HepG2 (cell line): ENCODE data around the gene TRAPPC5. TPM values are rescaled to one million over a fixed set of nuclear protein-coding genes. Genes with fewer than 3 reads are reported as not detected.

Source experiments
- IKZF1 ChIP-seq: fragments of 450-650 bp; IDR thresholded peaks from 2 replicates; pipeline ENCODE4 v1.7.1; 2016
- MIER2 ChIP-seq: IDR thresholded peaks from 2 replicates; pipeline ENCODE4 v1.6.1; 2016; ENCODE audit warnings: missing biosample characterization, missing genetic modification reagents
- NFE2L2 ChIP-seq: fragments of 150-350 bp; IDR thresholded peaks from 2 replicates; pipeline ENCODE4 v1.6.1; 2014; ENCODE audit warnings: low read length
- RORA ChIP-seq: sonication (generic); formaldehyde crosslinking; IDR thresholded peaks from 2 replicates; pipeline ENCODE4 v1.5.0; 2020; ENCODE audit warnings: mild to moderate bottlenecking, missing genetic modification reagents, moderate library complexity
- SUZ12 ChIP-seq: fragments of 150-350 bp; IDR thresholded peaks from 2 replicates; pipeline ENCODE4 v1.6.1; 2014; ENCODE audit warnings: low read depth, low read length
- YY1 ChIP-seq: IDR thresholded peaks from 2 replicates; pipeline ENCODE4 v1.6.1; 2011; ENCODE audit warnings: low read length, low read depth, moderate library complexity, mild to moderate bottlenecking; ENCODE audit not compliant: insufficient read depth, insufficient replicate concordance
- ZNF343 ChIP-seq: sonication (generic); formaldehyde crosslinking; IDR thresholded peaks from 2 replicates; pipeline ENCODE4 v1.4.0; 2020; ENCODE audit warnings: mild to moderate bottlenecking, missing genetic modification reagents
- ZNF484 ChIP-seq: sonication (generic); formaldehyde crosslinking; IDR thresholded peaks from 2 replicates; pipeline ENCODE4 v1.5.1; 2020; ENCODE audit warnings: mild to moderate bottlenecking, low read depth, missing genetic modification reagents, borderline replicate concordance
- ZNF790 ChIP-seq: sonication (generic); formaldehyde crosslinking; IDR thresholded peaks from 2 replicates; pipeline ENCODE4 v1.8.0; 2022; ENCODE audit warnings: missing genetic modification reagents, mild to moderate bottlenecking, borderline replicate concordance
- polyA plus RNA-seq, 8 experiments: library from polyadenylated mRNA; depleted of rRNA in 3 of 8; stranded (reverse) in 7 of 8; unstranded in 1 of 8; fragments of >200 nt; fragmentation: Illumina TruSeq in 4 of 8; extraction: Trizol in 4 of 8; gene quantifications; 2 replicates each; pipeline versions ENCODE4 v1.2.1 to v1.2.3, GENCODE V29; 2011 to 2016; ENCODE audit warnings: low read depth in 4 of 8, missing spikeins in 1 of 8, mixed read lengths in 1 of 8; ENCODE audit not compliant: insufficient read depth in 1 of 8
- total RNA-seq, 5 experiments: library from RNA; depleted of rRNA; stranded (reverse); fragments of >200 nt; fragmentation: Illumina TruSeq; extraction: Trizol; gene quantifications; 2 replicates each; pipeline ENCODE4 v1.2.3, GENCODE V29; 2016; ENCODE audit warnings: low read depth in 1 of 5
- TF ChIP-seq, protein P1 (sequence below): sonication (generic); formaldehyde crosslinking; IDR thresholded peaks from 2 replicates; pipeline ENCODE4 v1.4.0; 2020; ENCODE audit warnings: mild to moderate bottlenecking, missing genetic modification reagents
- TF ChIP-seq, protein P2 (sequence below): sonication (generic); formaldehyde crosslinking; IDR thresholded peaks from 2 replicates; pipeline ENCODE4 v1.4.0; 2020; ENCODE audit warnings: missing genetic modification reagents, borderline replicate concordance
- TF ChIP-seq, protein P3 (sequence below): sonication (generic); formaldehyde crosslinking; IDR thresholded peaks from 2 replicates; pipeline ENCODE4 v1.5.0; 2020; ENCODE audit warnings: missing genetic modification reagents
- TF ChIP-seq, protein P4 (sequence below): sonication (generic); formaldehyde crosslinking; IDR thresholded peaks from 2 replicates; pipeline ENCODE4 v1.9.0; 2021; ENCODE audit warnings: missing genetic modification reagents, mild to moderate bottlenecking, borderline replicate concordance

TRAPPC5 gene
- total and polyA plus RNA-seq, 2 of the 13 experiments (the other 11 are each of a cell fraction or from before 2014, with no cell fraction given), result 38.5 to 78.7 TPM

DNA sequence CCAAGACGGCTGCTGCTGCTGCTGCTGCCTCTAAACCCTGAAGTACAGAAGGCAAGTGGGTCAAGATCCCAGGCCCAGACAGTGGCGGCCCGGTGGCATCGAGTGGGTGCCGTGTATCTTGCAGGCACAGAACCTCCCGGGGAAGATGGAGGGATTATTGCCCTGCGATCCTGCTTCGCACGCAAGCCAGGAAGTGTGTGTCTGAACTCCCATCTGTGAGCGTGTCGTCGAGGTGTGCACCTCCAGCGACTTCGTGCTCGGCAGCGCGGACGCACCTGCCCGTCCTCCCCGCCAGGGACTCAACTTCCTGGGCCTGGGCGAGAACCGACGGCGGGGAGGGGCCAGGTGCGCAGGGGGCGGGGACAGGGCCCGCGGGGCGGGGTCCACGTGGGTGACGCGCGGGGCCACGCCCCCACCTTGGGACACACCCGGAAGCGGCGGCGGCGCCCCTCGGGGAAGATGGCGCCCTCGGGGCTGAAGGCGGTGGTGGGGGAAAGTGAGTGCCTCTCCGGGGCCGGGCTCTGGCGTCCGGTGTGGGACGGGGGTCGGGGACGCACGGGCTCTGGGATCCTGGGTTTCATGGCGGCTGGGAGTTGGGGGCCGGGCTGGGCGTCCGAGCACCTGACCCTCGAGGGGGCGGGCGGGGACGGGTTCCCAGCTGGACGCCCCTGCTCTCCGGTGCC, 43.8 kb upstream of the TRAPPC5 start, which contains the start of gene STXBP2 (continued):
- TF ChIP-seq, protein P1, sequence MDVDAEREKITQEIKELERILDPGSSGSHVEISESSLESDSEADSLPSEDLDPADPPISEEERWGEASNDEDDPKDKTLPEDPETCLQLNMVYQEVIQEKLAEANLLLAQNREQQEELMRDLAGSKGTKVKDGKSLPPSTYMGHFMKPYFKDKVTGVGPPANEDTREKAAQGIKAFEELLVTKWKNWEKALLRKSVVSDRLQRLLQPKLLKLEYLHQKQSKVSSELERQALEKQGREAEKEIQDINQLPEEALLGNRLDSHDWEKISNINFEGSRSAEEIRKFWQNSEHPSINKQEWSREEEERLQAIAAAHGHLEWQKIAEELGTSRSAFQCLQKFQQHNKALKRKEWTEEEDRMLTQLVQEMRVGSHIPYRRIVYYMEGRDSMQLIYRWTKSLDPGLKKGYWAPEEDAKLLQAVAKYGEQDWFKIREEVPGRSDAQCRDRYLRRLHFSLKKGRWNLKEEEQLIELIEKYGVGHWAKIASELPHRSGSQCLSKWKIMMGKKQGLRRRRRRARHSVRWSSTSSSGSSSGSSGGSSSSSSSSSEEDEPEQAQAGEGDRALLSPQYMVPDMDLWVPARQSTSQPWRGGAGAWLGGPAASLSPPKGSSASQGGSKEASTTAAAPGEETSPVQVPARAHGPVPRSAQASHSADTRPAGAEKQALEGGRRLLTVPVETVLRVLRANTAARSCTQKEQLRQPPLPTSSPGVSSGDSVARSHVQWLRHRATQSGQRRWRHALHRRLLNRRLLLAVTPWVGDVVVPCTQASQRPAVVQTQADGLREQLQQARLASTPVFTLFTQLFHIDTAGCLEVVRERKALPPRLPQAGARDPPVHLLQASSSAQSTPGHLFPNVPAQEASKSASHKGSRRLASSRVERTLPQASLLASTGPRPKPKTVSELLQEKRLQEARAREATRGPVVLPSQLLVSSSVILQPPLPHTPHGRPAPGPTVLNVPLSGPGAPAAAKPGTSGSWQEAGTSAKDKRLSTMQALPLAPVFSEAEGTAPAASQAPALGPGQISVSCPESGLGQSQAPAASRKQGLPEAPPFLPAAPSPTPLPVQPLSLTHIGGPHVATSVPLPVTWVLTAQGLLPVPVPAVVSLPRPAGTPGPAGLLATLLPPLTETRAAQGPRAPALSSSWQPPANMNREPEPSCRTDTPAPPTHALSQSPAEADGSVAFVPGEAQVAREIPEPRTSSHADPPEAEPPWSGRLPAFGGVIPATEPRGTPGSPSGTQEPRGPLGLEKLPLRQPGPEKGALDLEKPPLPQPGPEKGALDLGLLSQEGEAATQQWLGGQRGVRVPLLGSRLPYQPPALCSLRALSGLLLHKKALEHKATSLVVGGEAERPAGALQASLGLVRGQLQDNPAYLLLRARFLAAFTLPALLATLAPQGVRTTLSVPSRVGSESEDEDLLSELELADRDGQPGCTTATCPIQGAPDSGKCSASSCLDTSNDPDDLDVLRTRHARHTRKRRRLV (CRISPR knock-in tag), result no peak
- TF ChIP-seq MIER2 (no peak), SUZ12 (no peak), ZNF790 (CRISPR knock-in tag) (peak; percentile 58; the same call in 1 of the 2 replicates), ZNF484 (CRISPR knock-in tag) (no peak), YY1 (peak; percentile 93), IKZF1 (no peak), NFE2L2 (no peak), ZNF343 (CRISPR knock-in tag) (0 out of 2 replicates have a peak, but pooled peaks have one; percentile 27), RORA (CRISPR knock-in tag) (no peak)
- TF ChIP-seq, protein P2, sequence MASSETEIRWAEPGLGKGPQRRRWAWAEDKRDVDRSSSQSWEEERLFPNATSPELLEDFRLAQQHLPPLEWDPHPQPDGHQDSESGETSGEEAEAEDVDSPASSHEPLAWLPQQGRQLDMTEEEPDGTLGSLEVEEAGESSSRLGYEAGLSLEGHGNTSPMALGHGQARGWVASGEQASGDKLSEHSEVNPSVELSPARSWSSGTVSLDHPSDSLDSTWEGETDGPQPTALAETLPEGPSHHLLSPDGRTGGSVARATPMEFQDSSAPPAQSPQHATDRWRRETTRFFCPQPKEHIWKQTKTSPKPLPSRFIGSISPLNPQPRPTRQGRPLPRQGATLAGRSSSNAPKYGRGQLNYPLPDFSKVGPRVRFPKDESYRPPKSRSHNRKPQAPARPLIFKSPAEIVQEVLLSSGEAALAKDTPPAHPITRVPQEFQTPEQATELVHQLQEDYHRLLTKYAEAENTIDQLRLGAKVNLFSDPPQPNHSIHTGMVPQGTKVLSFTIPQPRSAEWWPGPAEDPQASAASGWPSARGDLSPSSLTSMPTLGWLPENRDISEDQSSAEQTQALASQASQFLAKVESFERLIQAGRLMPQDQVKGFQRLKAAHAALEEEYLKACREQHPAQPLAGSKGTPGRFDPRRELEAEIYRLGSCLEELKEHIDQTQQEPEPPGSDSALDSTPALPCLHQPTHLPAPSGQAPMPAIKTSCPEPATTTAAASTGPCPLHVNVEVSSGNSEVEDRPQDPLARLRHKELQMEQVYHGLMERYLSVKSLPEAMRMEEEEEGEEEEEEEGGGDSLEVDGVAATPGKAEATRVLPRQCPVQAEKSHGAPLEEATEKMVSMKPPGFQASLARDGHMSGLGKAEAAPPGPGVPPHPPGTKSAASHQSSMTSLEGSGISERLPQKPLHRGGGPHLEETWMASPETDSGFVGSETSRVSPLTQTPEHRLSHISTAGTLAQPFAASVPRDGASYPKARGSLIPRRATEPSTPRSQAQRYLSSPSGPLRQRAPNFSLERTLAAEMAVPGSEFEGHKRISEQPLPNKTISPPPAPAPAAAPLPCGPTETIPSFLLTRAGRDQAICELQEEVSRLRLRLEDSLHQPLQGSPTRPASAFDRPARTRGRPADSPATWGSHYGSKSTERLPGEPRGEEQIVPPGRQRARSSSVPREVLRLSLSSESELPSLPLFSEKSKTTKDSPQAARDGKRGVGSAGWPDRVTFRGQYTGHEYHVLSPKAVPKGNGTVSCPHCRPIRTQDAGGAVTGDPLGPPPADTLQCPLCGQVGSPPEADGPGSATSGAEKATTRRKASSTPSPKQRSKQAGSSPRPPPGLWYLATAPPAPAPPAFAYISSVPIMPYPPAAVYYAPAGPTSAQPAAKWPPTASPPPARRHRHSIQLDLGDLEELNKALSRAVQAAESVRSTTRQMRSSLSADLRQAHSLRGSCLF (CRISPR knock-in tag), result no peak
- TF ChIP-seq, protein P3, sequence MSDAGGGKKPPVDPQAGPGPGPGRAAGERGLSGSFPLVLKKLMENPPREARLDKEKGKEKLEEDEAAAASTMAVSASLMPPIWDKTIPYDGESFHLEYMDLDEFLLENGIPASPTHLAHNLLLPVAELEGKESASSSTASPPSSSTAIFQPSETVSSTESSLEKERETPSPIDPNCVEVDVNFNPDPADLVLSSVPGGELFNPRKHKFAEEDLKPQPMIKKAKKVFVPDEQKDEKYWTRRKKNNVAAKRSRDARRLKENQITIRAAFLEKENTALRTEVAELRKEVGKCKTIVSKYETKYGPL (CRISPR knock-in tag), result no peak
- TF ChIP-seq, protein P4, sequence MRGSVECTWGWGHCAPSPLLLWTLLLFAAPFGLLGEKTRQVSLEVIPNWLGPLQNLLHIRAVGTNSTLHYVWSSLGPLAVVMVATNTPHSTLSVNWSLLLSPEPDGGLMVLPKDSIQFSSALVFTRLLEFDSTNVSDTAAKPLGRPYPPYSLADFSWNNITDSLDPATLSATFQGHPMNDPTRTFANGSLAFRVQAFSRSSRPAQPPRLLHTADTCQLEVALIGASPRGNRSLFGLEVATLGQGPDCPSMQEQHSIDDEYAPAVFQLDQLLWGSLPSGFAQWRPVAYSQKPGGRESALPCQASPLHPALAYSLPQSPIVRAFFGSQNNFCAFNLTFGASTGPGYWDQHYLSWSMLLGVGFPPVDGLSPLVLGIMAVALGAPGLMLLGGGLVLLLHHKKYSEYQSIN (CRISPR knock-in tag), result no peak
